Astrocyte (in vitro differentiated cells and primary cell): ENCODE results near the gene KCNQ1. TPM values are rescaled to one million over a fixed set of nuclear protein-coding genes. Genes with fewer than 3 reads are reported as not detected.

ENCODE experiments used
- DNase-seq: peaks from one replicate; pipeline ENCODE4 v3.0.0-alpha.2; 2010; ENCODE audit warnings: low read depth
- FAIRE-seq: peaks from 2 replicates; lab custom pipeline; 2011; peaks lifted over from hg19 to GRCh38; lab: Jason Lieb, UNC
- H2AFZ ChIP-seq: 2 replicates; pipeline ENCODE4 v1.6.0; 2012; ENCODE audit warnings: low read depth, low read length, inconsistent platforms
- H3K27ac ChIP-seq: 2 replicates; pipeline ENCODE4 v1.5.1; 2011; ENCODE audit warnings: low read depth, low read length, inconsistent platforms
- H3K27me3 ChIP-seq: 2 replicates; pipeline ENCODE4 v1.6.0; 2011; ENCODE audit warnings: low read length, inconsistent platforms; ENCODE audit not compliant: insufficient read depth
- H3K36me3 ChIP-seq: 2 replicates; pipeline ENCODE4 v1.5.1; 2011; ENCODE audit warnings: low read length, inconsistent platforms; ENCODE audit not compliant: insufficient read depth
- H3K4me1 ChIP-seq: 2 replicates; pipeline ENCODE4 v1.5.1; 2011; ENCODE audit warnings: low read length, inconsistent platforms; ENCODE audit not compliant: insufficient read depth
- H3K4me2 ChIP-seq: 2 replicates; pipeline ENCODE4 v1.6.0; 2012; ENCODE audit warnings: low read length, inconsistent platforms
- H3K4me3 ChIP-seq: 2 replicates; pipeline ENCODE4 v1.5.1; 2011; ENCODE audit warnings: low read depth, mild to moderate bottlenecking, low read length, inconsistent platforms; ENCODE audit not compliant: insufficient read depth
- H3K79me2 ChIP-seq: 2 replicates; pipeline ENCODE4 v1.6.0; 2012; ENCODE audit warnings: mild to moderate bottlenecking, low read length, inconsistent platforms; ENCODE audit not compliant: insufficient read depth
- H3K9ac ChIP-seq: 2 replicates; pipeline ENCODE4 v1.6.0; 2012; ENCODE audit warnings: mild to moderate bottlenecking, low read length, inconsistent platforms
- H3K9me3 ChIP-seq: 2 replicates; pipeline ENCODE4 v1.5.1; 2012; ENCODE audit warnings: low read depth, mild to moderate bottlenecking, low read length, inconsistent platforms; ENCODE audit not compliant: insufficient read depth
- H4K20me1 ChIP-seq: 2 replicates; pipeline ENCODE4 v1.6.0; 2012; ENCODE audit warnings: low read length, inconsistent platforms; ENCODE audit not compliant: insufficient read depth
- H3K27ac Mint-ChIP-seq: one replicate; pipeline ENCODE4 v1.8.0; 2021; ENCODE audit warnings: mild to moderate bottlenecking, mixed read lengths; ENCODE audit not compliant: unreplicated experiment
- H3K27me3 Mint-ChIP-seq: one replicate; pipeline ENCODE4 v1.8.0; 2021; ENCODE audit warnings: low read depth, mixed read lengths; ENCODE audit not compliant: unreplicated experiment
- H3K36me3 Mint-ChIP-seq: one replicate; pipeline ENCODE4 v1.8.0; 2021; ENCODE audit warnings: low read depth, mixed read lengths; ENCODE audit not compliant: unreplicated experiment
- H3K4me1 Mint-ChIP-seq: one replicate; pipeline ENCODE4 v1.8.0; 2021; ENCODE audit warnings: low read depth, mixed read lengths; ENCODE audit not compliant: unreplicated experiment
- H3K4me3 Mint-ChIP-seq: one replicate; pipeline ENCODE4 v1.8.0; 2021; ENCODE audit warnings: mild to moderate bottlenecking, moderate library complexity, mixed read lengths; ENCODE audit not compliant: unreplicated experiment
- H3K9me3 Mint-ChIP-seq: one replicate; pipeline ENCODE4 v1.8.0; 2021; ENCODE audit warnings: mild to moderate bottlenecking, mixed read lengths; ENCODE audit not compliant: unreplicated experiment
- EZH2 ChIP-seq: IDR thresholded peaks from 2 replicates; pipeline ENCODE4 v1.6.1; 2012; ENCODE audit warnings: mild to moderate bottlenecking, low read length, inconsistent platforms; ENCODE audit not compliant: insufficient read depth
- total RNA-seq: library from RNA; stranded (reverse); gene quantifications from 2 replicates; pipeline ENCODE4 v1.2.1, GENCODE V29; 2021
- TF ChIP-seq, protein P1 (sequence below): IDR thresholded peaks from 2 replicates; pipeline ENCODE4 v1.5.1; 2011; ENCODE audit warnings: low read depth, mild to moderate bottlenecking, inconsistent platforms, low read length, moderate library complexity; ENCODE audit not compliant: insufficient read depth

Gene KCNQ1
- total RNA-seq, 1 donor from 2014 or later: not detected

- no peaks in the 10 kb centered on the region for H3K36me3 ChIP-seq
- no peak overlapping the region for H3K4me2 ChIP-seq
- peak overlapping the region; percentile 50 for H3K4me3 Mint-ChIP-seq
- H3K4me1 Mint-ChIP-seq: peaks cover 20% of the 10 kb centered on the region
- peaks cover 7% of the 10 kb centered on the region for H3K4me1 ChIP-seq
- no peak overlapping the region for H3K9ac ChIP-seq
- no peaks in the 10 kb centered on the region for H3K27me3 Mint-ChIP-seq
- H3K9me3 ChIP-seq: peaks cover 40% of the 10 kb centered on the region
- DNase-seq: no peak
- H3K27ac Mint-ChIP-seq: no peak overlapping the region
- H2AFZ ChIP-seq: no peak overlapping the region
- no peaks in the 10 kb centered on the region for H3K27me3 ChIP-seq
- H3K79me2 ChIP-seq: no peaks in the 10 kb centered on the region
- H3K36me3 Mint-ChIP-seq: peaks cover 19% of the 10 kb centered on the region
- no peak for FAIRE-seq
- no peak overlapping the region for H3K4me3 ChIP-seq
- H3K27ac ChIP-seq: no peak overlapping the region
- TF ChIP-seq EZH2: no peak
- TF ChIP-seq, protein P1, sequence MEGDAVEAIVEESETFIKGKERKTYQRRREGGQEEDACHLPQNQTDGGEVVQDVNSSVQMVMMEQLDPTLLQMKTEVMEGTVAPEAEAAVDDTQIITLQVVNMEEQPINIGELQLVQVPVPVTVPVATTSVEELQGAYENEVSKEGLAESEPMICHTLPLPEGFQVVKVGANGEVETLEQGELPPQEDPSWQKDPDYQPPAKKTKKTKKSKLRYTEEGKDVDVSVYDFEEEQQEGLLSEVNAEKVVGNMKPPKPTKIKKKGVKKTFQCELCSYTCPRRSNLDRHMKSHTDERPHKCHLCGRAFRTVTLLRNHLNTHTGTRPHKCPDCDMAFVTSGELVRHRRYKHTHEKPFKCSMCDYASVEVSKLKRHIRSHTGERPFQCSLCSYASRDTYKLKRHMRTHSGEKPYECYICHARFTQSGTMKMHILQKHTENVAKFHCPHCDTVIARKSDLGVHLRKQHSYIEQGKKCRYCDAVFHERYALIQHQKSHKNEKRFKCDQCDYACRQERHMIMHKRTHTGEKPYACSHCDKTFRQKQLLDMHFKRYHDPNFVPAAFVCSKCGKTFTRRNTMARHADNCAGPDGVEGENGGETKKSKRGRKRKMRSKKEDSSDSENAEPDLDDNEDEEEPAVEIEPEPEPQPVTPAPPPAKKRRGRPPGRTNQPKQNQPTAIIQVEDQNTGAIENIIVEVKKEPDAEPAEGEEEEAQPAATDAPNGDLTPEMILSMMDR: no peak
- H3K9me3 Mint-ChIP-seq: peaks cover 64% of the 10 kb centered on the region
- H4K20me1 ChIP-seq: no peaks in the 10 kb centered on the region
Measured at GRCh38 chr11:2653198-2653551, 208.4 kb downstream of the KCNQ1 start.

DNA sequence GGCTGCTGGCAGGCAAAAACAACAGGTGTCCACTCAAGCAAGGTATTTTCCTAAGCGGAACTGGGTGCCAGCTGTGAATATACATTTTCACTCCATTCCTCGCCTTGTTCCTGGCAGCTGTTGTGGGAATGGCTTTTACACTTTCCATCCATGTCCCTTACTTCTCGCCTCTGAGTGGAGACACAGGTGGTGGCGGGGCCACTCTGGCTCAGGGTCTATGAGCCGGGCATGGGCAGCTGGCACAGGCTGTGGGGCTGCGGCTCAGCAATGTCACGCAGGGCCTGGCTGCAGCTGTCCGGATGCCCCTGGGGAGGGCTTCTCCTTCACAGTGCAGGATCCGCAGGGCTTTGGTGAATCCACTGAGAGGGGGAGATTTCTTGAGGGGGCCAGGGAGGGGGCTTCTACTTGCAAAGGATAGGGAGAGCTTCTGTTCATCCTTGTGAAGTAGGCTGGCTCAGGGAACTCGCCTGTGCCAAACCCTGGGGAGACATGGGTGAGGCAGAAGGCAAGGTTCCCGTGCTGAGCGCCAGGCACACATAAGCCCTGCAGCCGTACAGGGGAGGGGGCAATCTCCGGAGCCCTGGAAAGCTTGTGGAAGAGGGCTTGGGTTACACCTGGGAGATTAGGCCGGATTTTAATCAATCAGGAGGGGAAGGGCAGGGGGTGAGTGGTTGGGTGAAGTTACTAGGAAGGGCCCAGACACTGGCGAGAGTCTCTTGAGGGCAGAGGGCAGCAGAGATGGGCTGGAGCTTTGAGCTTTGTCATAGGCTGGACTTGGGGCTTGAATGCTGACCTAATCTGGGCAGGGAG lies 209.3 kb downstream of the KCNQ1 start:
- no peak overlapping the region for H3K4me2 ChIP-seq
- H4K20me1 ChIP-seq: no peaks in the 10 kb centered on the region
- no peak for FAIRE-seq
- no peak overlapping the region for H2AFZ ChIP-seq
- Mint-ChIP-seq H3K4me3 (no peak overlapping the region), H3K9me3 (peaks cover 60% of the 10 kb centered on the region), H3K4me1 (peaks cover 25% of the 10 kb centered on the region), H3K27ac (no peak overlapping the region), H3K36me3 (peaks cover 18% of the 10 kb centered on the region), H3K27me3 (no peaks in the 10 kb centered on the region)
- H3K4me1 ChIP-seq: peaks cover 7% of the 10 kb centered on the region
- H3K9ac ChIP-seq: no peak overlapping the region
- TF ChIP-seq EZH2: no peak
- TF ChIP-seq, protein P1: no peak
- DNase-seq: no peak
- H3K36me3 ChIP-seq: no peaks in the 10 kb centered on the region
- no peaks in the 10 kb centered on the region for H3K79me2 ChIP-seq
- no peak overlapping the region for H3K4me3 ChIP-seq
- H3K9me3 ChIP-seq: peaks cover 46% of the 10 kb centered on the region
- no peak overlapping the region for H3K27ac ChIP-seq
- H3K27me3 ChIP-seq: no peaks in the 10 kb centered on the region

- no peak overlapping the region for H2AFZ ChIP-seq
- no peak overlapping the region for H3K27ac ChIP-seq
- H4K20me1 ChIP-seq: no peaks in the 10 kb centered on the region
- FAIRE-seq (no peak), DNase-seq (no peak)
- H3K4me3 ChIP-seq: no peak overlapping the region
- Mint-ChIP-seq H3K36me3 (peaks cover 10% of the 10 kb centered on the region), H3K27me3 (no peaks in the 10 kb centered on the region), H3K4me3 (no peak overlapping the region), H3K27ac (no peak overlapping the region), H3K9me3 (peaks cover 51% of the 10 kb centered on the region), H3K4me1 (peaks cover 25% of the 10 kb centered on the region)
- TF ChIP-seq, protein P1: no peak
- no peak for TF ChIP-seq EZH2
- H3K79me2 ChIP-seq: no peaks in the 10 kb centered on the region
- peaks cover 41% of the 10 kb centered on the region for H3K9me3 ChIP-seq
- peaks cover 7% of the 10 kb centered on the region for H3K4me1 ChIP-seq
- H3K9ac ChIP-seq: no peak overlapping the region
- H3K27me3 ChIP-seq: no peaks in the 10 kb centered on the region
- H3K4me2 ChIP-seq: no peak overlapping the region
- H3K36me3 ChIP-seq: no peaks in the 10 kb centered on the region
Measured at GRCh38 chr11:2655016-2655719, 210.4 kb downstream of the KCNQ1 start.
